Measurements from ENCODE around the gene SPPL2B.

Gene SPPL2B

GRCh38 chr19:2338751-2339643 lies 10.5 kb downstream of the SPPL2B start:
- TF ChIP-seq TEAD4 (IDR thresholded peaks at IDR 0.05) (no peak), MAX (IDR thresholded peaks at IDR 0.05) (no peak), CEBPB (IDR thresholded peaks at IDR 0.05) (no peak), YY1 (IDR thresholded peaks at IDR 0.05; ENCODE audit: low read depth) (no peak)

GRCh38 chr19:2339644-2340310 lies 11.3 kb downstream of the SPPL2B start:
- TF ChIP-seq TCF12 (IDR thresholded peaks at IDR 0.05; ENCODE audit: low read depth) (no peak), EGR1 (IDR thresholded peaks at IDR 0.05) (no peak), TEAD4 (IDR thresholded peaks at IDR 0.05) (no peak), CREB1 (IDR thresholded peaks at IDR 0.05; ENCODE audit: low read depth) (no peak), EP300 (IDR thresholded peaks at IDR 0.05; ENCODE audit: borderline replicate concordance) (no peak), TAF1 (IDR thresholded peaks at IDR 0.05; ENCODE audit: low read depth) (no peak), REST (IDR thresholded peaks at IDR 0.05; ENCODE audit: low read depth) (no peak), USF1 (IDR thresholded peaks at IDR 0.05) (no peak), ZBTB7A (IDR thresholded peaks at IDR 0.05; ENCODE audit: low read depth) (no peak), MAX (IDR thresholded peaks at IDR 0.05) (no peak), CEBPB (IDR thresholded peaks at IDR 0.05) (no peak), FOXM1 (IDR thresholded peaks at IDR 0.05; ENCODE audit: borderline replicate concordance, low read depth) (no peak), RAD21 (IDR thresholded peaks at IDR 0.05; ENCODE audit: low read depth) (no peak), YY1 (IDR thresholded peaks at IDR 0.05; ENCODE audit: low read depth) (no peak), NFIC (IDR thresholded peaks at IDR 0.05) (no peak)

GRCh38 chr19:2340496-2341243 lies 12.2 kb downstream of the SPPL2B start:
- TF ChIP-seq RAD21 (IDR thresholded peaks at IDR 0.05; ENCODE audit: low read depth) (no peak), YY1 (IDR thresholded peaks at IDR 0.05; ENCODE audit: low read depth) (no peak), EGR1 (IDR thresholded peaks at IDR 0.05) (no peak), REST (IDR thresholded peaks at IDR 0.05; ENCODE audit: low read depth) (no peak), CREB1 (IDR thresholded peaks at IDR 0.05; ENCODE audit: low read depth) (no peak), TEAD4 (IDR thresholded peaks at IDR 0.05) (no peak), CEBPB (IDR thresholded peaks at IDR 0.05) (no peak), NFIC (IDR thresholded peaks at IDR 0.05) (no peak)

GRCh38 chr19:2341244-2341751 lies 12.8 kb downstream of the SPPL2B start:
- TF ChIP-seq YY1 (IDR thresholded peaks at IDR 0.05; ENCODE audit: low read depth) (no peak), TAF1 (IDR thresholded peaks at IDR 0.05; ENCODE audit: low read depth) (no peak), EP300 (IDR thresholded peaks at IDR 0.05; ENCODE audit: borderline replicate concordance) (no peak), TCF12 (IDR thresholded peaks at IDR 0.05; ENCODE audit: low read depth) (no peak), RAD21 (IDR thresholded peaks at IDR 0.05; ENCODE audit: low read depth) (no peak), TEAD4 (IDR thresholded peaks at IDR 0.05) (no peak)

- no peak for TF ChIP-seq TAF1 (IDR thresholded peaks at IDR 0.05; ENCODE audit: low read depth)
- no peak for TF ChIP-seq TEAD4 (IDR thresholded peaks at IDR 0.05)
- no peak for TF ChIP-seq NFIC (IDR thresholded peaks at IDR 0.05)
- no peak for TF ChIP-seq RAD21 (IDR thresholded peaks at IDR 0.05; ENCODE audit: low read depth)
- TF ChIP-seq CEBPB (IDR thresholded peaks at IDR 0.05) = no peak
- no peak for TF ChIP-seq REST (IDR thresholded peaks at IDR 0.05; ENCODE audit: low read depth)
- TF ChIP-seq YY1 (IDR thresholded peaks at IDR 0.05; ENCODE audit: low read depth) = no peak
- no peak for TF ChIP-seq ZBTB7A (IDR thresholded peaks at IDR 0.05; ENCODE audit: low read depth)
- TF ChIP-seq TCF12 (IDR thresholded peaks at IDR 0.05; ENCODE audit: low read depth) = no peak
- no peak for TF ChIP-seq FOXM1 (IDR thresholded peaks at IDR 0.05; ENCODE audit: borderline replicate concordance, low read depth)
- no peak for TF ChIP-seq EGR1 (IDR thresholded peaks at IDR 0.05)
- TF ChIP-seq EP300 (IDR thresholded peaks at IDR 0.05; ENCODE audit: borderline replicate concordance) = no peak
- no peak for TF ChIP-seq CREB1 (IDR thresholded peaks at IDR 0.05; ENCODE audit: low read depth)
- no peak for TF ChIP-seq MAX (IDR thresholded peaks at IDR 0.05)
- no peak for TF ChIP-seq USF1 (IDR thresholded peaks at IDR 0.05)
Observed at GRCh38 chr19:2341982-2342381, 13.5 kb downstream of the SPPL2B start.
